ENCODE data around the gene LLGL2.

DNA sequence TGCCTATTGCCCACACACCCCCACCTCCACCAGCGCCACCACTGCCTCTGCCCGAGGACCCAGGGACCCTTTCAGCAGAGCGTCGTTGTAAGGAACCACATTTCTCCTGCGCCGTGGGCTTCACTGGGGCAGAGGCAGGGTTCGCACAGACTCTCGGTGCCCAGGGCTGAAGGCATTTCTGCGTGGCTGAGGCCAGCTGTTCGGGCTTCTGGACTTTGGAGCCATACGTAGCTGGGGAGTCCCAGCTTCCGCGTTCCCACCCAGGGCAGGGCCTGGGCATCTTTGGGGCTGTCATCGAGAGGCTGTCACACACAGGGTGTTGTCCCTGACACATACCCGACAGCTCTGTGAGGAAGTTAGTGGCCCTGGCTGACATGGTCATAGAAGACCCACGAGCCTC is 91.7 kb downstream of the LLGL2 start:
- TF ChIP-seq, protein P1, sequence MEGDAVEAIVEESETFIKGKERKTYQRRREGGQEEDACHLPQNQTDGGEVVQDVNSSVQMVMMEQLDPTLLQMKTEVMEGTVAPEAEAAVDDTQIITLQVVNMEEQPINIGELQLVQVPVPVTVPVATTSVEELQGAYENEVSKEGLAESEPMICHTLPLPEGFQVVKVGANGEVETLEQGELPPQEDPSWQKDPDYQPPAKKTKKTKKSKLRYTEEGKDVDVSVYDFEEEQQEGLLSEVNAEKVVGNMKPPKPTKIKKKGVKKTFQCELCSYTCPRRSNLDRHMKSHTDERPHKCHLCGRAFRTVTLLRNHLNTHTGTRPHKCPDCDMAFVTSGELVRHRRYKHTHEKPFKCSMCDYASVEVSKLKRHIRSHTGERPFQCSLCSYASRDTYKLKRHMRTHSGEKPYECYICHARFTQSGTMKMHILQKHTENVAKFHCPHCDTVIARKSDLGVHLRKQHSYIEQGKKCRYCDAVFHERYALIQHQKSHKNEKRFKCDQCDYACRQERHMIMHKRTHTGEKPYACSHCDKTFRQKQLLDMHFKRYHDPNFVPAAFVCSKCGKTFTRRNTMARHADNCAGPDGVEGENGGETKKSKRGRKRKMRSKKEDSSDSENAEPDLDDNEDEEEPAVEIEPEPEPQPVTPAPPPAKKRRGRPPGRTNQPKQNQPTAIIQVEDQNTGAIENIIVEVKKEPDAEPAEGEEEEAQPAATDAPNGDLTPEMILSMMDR (IDR thresholded peaks at IDR 0.05; ENCODE audit: low read depth, low read length, poor library complexity, severe bottlenecking) = no peak
- no peak for TF ChIP-seq EZH2phosphoT487 (IDR thresholded peaks at IDR 0.05; ENCODE audit: borderline replicate concordance, low read length)
